ENCODE measurements around the gene BACH2. TPM values are rescaled to one million over a fixed set of nuclear protein-coding genes. Genes with fewer than 3 reads are reported as not detected.

BACH2 gene
- total and polyA plus RNA-seq, 4 experiments from 2014 or later: 6.5 to 48.0 (median 25.8) TPM

DNA sequence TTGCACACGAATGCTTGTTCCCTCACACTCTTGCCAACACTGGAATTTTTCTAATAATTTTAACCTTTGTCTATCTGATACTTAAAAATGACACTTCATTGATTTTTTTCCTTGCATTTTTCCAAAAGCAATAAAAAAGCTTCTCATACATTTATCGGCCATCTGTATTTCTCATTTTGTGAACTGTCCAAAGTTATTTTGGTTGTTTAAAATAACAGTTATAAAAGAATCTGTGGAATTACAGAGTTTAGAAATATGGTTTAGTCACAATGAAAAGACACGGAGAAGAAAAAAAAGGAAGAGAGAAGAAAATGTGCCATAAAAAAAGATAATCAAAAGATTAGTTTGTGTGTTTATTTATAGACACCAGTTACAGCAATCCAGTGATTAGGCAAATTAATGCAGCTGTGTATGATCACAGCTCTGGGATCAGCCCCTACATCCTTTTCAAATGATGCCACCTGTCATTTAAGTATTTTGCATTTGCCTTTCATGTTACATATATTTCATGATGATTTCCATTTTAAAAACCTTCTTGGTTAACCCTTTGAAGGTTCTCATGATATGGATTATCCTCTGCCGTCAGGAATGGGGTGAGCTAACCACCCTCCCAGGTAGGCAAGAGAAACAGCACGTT, 171.7 kb downstream of the BACH2 start:
- Mint-ChIP-seq H3K36me3 (peaks cover 5 to 7% of the 10 kb centered on the region in 2 donors), H3K27ac (no peak overlapping the region), H3K27me3 (no peaks in the 10 kb centered on the region), H3K4me3 (no peak overlapping the region), H3K4me1 (peaks cover 5 to 30% (median 21%) of the 10 kb centered on the region in 4 donors), H3K9me3 (no peaks in the 10 kb centered on the region)
- ChIA-PET POLR2A (ENCODE audit: partially characterized antibody) (no interaction called here), CTCF (ENCODE audit: partially characterized antibody) (interaction anchor here (2.1 kb wide), 1 partner anchor 185 kb away, joined by 6 read pairs; no protein-coding TSS in a partner anchor)
- H3K4me3 ChIP-seq (ENCODE audit: low read length in 2 of 2): no peak overlapping the region
- H3K9me3 ChIP-seq (ENCODE audit: control insufficient read depth in 1 of 2, low read length in 2 of 2): no peaks in the 10 kb centered on the region
- DNase-seq: no peak
- intact Hi-C loops (cut with micrococcal nuclease): no loop called here
- H3K36me3 ChIP-seq (ENCODE audit: insufficient read depth, low read length): no peaks in the 10 kb centered on the region
- no peaks in the 10 kb centered on the region for H3K27me3 ChIP-seq (ENCODE audit: insufficient read depth, low read length)
- H3K27ac ChIP-seq (ENCODE audit: low read depth, low read length): no peak overlapping the region
- no peaks in the 10 kb centered on the region for H3K4me1 ChIP-seq (ENCODE audit: insufficient read depth, low read length)

DNA sequence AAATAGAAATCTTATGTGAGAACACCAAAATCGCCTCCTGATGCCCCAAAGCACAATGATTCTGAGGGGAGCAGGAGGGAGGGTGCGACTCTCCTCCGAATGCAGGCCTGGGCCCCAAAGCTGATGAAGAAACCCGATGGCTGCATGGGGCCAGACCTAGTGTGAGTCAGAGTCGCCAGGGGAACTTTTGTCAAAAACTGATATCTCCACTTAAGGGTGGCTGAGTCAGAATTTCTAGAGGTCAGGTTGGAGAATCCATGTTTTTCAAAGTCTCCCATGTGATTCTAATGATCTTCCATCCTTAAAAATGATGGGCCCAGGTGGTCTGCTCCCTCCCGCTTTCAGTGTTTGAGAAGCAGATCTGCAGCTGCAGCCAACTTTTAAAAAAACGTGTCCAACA, 172.8 kb downstream of the BACH2 start:
- POLR2A ChIA-PET (ENCODE audit: partially characterized antibody): no interaction called here
- no peak overlapping the region for H3K27ac ChIP-seq (ENCODE audit: low read depth, low read length)
- Mint-ChIP-seq H3K4me1 (peaks cover 5 to 31% (median 24%) of the 10 kb centered on the region in 4 donors), H3K9me3 (no peaks in the 10 kb centered on the region), H3K4me3 (no peak overlapping the region), H3K36me3 (peaks cover 5 to 7% of the 10 kb centered on the region in 2 donors), H3K27me3 (no peaks in the 10 kb centered on the region), H3K27ac (no peak overlapping the region)
- no peaks in the 10 kb centered on the region for H3K36me3 ChIP-seq (ENCODE audit: insufficient read depth, low read length)
- intact Hi-C loops (cut with micrococcal nuclease): no loop called here
- H3K27me3 ChIP-seq (ENCODE audit: insufficient read depth, low read length): no peaks in the 10 kb centered on the region
- H3K9me3 ChIP-seq (ENCODE audit: control insufficient read depth in 1 of 2, low read length in 2 of 2): no peaks in the 10 kb centered on the region
- H3K4me3 ChIP-seq (ENCODE audit: low read length in 2 of 2): no peak overlapping the region
- no peaks in the 10 kb centered on the region for H3K4me1 ChIP-seq (ENCODE audit: insufficient read depth, low read length)
- CTCF ChIA-PET (ENCODE audit: partially characterized antibody): interaction anchor here (0.7 to 2.1 kb wide), 3 partner anchors 15 to 183 kb away, joined by 3 to 6 read pairs (median 5); no protein-coding TSS in a partner anchor
- no peak for DNase-seq

DNA sequence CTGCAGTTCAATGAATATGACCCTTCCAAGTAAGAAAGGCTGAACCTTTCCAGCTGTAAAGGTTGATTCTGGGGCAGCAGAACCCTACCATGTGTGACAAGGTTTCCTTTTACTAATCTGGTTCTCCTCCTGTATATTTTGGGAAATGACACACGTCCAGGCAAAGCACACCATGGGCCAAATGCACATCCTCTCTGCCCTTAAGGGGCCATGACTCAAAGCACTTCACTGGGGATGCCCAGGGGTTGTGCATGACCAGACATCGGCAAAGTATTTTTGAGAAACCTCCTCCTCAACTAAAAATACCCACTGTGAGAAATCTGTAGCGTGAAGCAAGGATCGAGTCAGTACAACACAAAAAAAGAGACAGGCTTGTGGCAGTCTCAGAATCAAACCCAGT, 174.7 kb downstream of the BACH2 start:
- no peak for DNase-seq
- H3K36me3 Mint-ChIP-seq: peaks cover 5 to 8% of the 10 kb centered on the region in 2 donors
- no peaks in the 10 kb centered on the region for H3K36me3 ChIP-seq (ENCODE audit: insufficient read depth, low read length)
- H3K4me1 Mint-ChIP-seq: peaks cover 5 to 27% (median 17%) of the 10 kb centered on the region in 4 donors
- no peaks in the 10 kb centered on the region for H3K27me3 Mint-ChIP-seq
- H3K9me3 Mint-ChIP-seq: peaks cover 0 to 3% (median 0%) of the 10 kb centered on the region in 8 donors
- H3K4me3 Mint-ChIP-seq: no peak overlapping the region
- H3K9me3 ChIP-seq (ENCODE audit: control insufficient read depth in 1 of 2, low read length in 2 of 2): no peaks in the 10 kb centered on the region
- no peak overlapping the region for H3K27ac ChIP-seq (ENCODE audit: low read depth, low read length)
- intact Hi-C loops (cut with micrococcal nuclease): no loop called here
- H3K4me3 ChIP-seq (ENCODE audit: low read length in 2 of 2): no peak overlapping the region
- no peaks in the 10 kb centered on the region for H3K4me1 ChIP-seq (ENCODE audit: insufficient read depth, low read length)
- peak overlapping the region in 1 of 7 donors; percentile 47 for H3K27ac Mint-ChIP-seq
- ChIA-PET CTCF (ENCODE audit: partially characterized antibody) (no interaction called here), POLR2A (ENCODE audit: partially characterized antibody) (no interaction called here)
- H3K27me3 ChIP-seq (ENCODE audit: insufficient read depth, low read length): no peaks in the 10 kb centered on the region

DNA sequence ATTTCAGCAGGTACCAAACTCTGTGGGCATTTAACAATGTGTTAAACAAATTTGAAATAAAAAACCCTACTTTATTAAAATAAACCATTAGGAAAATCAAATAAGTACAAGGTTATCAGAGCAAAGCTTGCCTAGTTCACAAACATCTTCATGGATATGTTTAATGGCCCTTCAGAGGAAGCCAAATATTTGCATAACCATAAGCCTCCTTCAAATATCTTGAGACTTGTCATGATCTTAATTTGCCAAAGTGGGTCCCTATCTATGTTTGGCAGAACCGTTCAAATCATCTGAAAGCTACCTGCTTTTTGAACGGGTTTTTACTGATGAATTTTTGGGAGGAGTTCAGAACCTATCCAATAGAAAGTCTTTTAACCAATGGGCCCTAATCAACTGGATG, 176.3 kb downstream of the BACH2 start:
- no peak for DNase-seq
- Mint-ChIP-seq H3K9me3 (peaks cover 0 to 10% (median 4%) of the 10 kb centered on the region in 8 donors), H3K4me1 (peaks cover 0 to 14% (median 6%) of the 10 kb centered on the region in 4 donors), H3K4me3 (no peak overlapping the region), H3K27ac (peak overlapping the region in 1 of 7 donors; percentile 57), H3K36me3 (peaks cover 7 to 14% of the 10 kb centered on the region in 2 donors), H3K27me3 (no peaks in the 10 kb centered on the region)
- Histone ChIP-seq H3K27me3 (ENCODE audit: insufficient read depth, low read length) (no peaks in the 10 kb centered on the region), H3K4me1 (ENCODE audit: insufficient read depth, low read length) (no peaks in the 10 kb centered on the region), H3K4me3 (ENCODE audit: low read length in 2 of 2) (no peak overlapping the region), H3K36me3 (ENCODE audit: insufficient read depth, low read length) (no peaks in the 10 kb centered on the region), H3K9me3 (ENCODE audit: control insufficient read depth in 1 of 2, low read length in 2 of 2) (no peaks in the 10 kb centered on the region), H3K27ac (ENCODE audit: low read depth, low read length) (no peak overlapping the region)
- intact Hi-C loops (cut with micrococcal nuclease): no loop called here
- ChIA-PET POLR2A (ENCODE audit: partially characterized antibody) (interaction anchor here (1.1 kb wide), 1 partner anchor 19 kb away, joined by 3 read pairs; no protein-coding TSS in a partner anchor), CTCF (ENCODE audit: partially characterized antibody) (interaction anchor here (0.8 kb wide), 1 partner anchor 180 kb away, joined by 3 read pairs; no protein-coding TSS in a partner anchor)

DNA sequence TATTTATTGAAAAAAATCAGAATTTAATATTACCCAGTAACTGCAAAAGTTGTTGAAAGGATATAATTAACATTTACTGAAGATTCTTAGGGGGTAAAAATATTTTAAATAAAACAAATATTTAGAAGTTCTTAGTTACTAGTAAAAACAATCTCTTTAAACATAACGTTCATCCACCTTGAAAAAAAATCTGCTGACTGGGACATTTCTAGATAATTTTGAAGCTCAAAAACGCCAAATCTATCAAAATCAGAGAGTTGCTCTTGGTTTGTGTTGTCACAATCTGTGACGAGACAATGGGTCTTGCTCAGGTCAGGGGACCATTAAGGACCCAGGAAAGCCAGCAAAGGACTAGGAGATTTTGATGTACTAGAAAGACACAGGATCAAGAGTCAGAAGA, 177.0 kb downstream of the BACH2 start:
- Mint-ChIP-seq H3K9me3 (peaks cover 0 to 15% (median 5%) of the 10 kb centered on the region in 8 donors), H3K4me1 (peaks cover 2 to 17% (median 7%) of the 10 kb centered on the region in 4 donors), H3K4me3 (no peak overlapping the region), H3K27ac (no peak overlapping the region), H3K36me3 (peaks cover 7 to 16% of the 10 kb centered on the region in 2 donors), H3K27me3 (no peaks in the 10 kb centered on the region)
- Histone ChIP-seq H3K4me3 (ENCODE audit: low read length in 2 of 2) (no peak overlapping the region), H3K4me1 (ENCODE audit: insufficient read depth, low read length) (no peaks in the 10 kb centered on the region), H3K27me3 (ENCODE audit: insufficient read depth, low read length) (no peaks in the 10 kb centered on the region), H3K36me3 (ENCODE audit: insufficient read depth, low read length) (no peaks in the 10 kb centered on the region), H3K9me3 (ENCODE audit: control insufficient read depth in 1 of 2, low read length in 2 of 2) (no peaks in the 10 kb centered on the region), H3K27ac (ENCODE audit: low read depth, low read length) (no peak overlapping the region)
- intact Hi-C loops (cut with micrococcal nuclease): no loop called here
- ChIA-PET CTCF (ENCODE audit: partially characterized antibody) (interaction anchor here (2.9 kb wide), 1 partner anchor 178 kb away, joined by 9 read pairs; no protein-coding TSS in a partner anchor), POLR2A (ENCODE audit: partially characterized antibody) (interaction anchor here (0.9 to 1.1 kb wide), 2 partner anchors 18 to 147 kb away, joined by 3 read pairs; no protein-coding TSS in a partner anchor)
- no peak for DNase-seq

DNA sequence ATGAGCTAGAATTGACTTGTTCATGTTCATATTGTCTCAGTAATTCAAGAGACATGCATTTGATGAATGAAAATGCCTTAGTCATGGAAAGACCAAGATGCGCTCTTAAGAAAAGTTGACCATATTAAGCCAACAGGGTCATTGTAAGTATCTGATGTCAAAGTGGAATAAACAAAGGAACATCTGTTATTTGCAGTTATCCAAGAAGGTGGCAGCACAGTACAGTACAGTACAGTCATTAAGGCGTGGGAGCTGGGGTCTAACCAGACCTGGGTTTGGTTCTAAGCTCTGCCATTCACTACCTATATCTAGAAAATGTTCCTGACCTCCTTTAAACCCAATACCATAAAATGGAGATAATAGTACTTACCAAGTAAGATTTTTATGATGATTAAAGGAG, 178.1 kb downstream of the BACH2 start:
- CTCF ChIA-PET (ENCODE audit: partially characterized antibody): interaction anchor here (1.1 to 2.9 kb wide), 3 partner anchors 176 to 275 kb away, joined by 3 to 9 read pairs (median 7); no protein-coding TSS in a partner anchor
- peaks cover 3 to 19% (median 8%) of the 10 kb centered on the region in 4 donors for H3K4me1 Mint-ChIP-seq
- Histone ChIP-seq H3K9me3 (ENCODE audit: control insufficient read depth in 1 of 2, low read length in 2 of 2) (no peaks in the 10 kb centered on the region), H3K4me3 (ENCODE audit: low read length in 2 of 2) (no peak overlapping the region), H3K36me3 (ENCODE audit: insufficient read depth, low read length) (no peaks in the 10 kb centered on the region), H3K27me3 (ENCODE audit: insufficient read depth, low read length) (no peaks in the 10 kb centered on the region), H3K27ac (ENCODE audit: low read depth, low read length) (no peak overlapping the region), H3K4me1 (ENCODE audit: insufficient read depth, low read length) (no peaks in the 10 kb centered on the region)
- intact Hi-C loops (cut with micrococcal nuclease): no loop called here
- no peaks in the 10 kb centered on the region for H3K27me3 Mint-ChIP-seq
- peaks cover 0 to 25% (median 12%) of the 10 kb centered on the region in 8 donors for H3K9me3 Mint-ChIP-seq
- H3K36me3 Mint-ChIP-seq: peaks cover 9 to 25% of the 10 kb centered on the region in 2 donors
- no peak overlapping the region for H3K27ac Mint-ChIP-seq
- no peak overlapping the region for H3K4me3 Mint-ChIP-seq
- DNase-seq: no peak
- POLR2A ChIA-PET (ENCODE audit: partially characterized antibody): no interaction called here

DNA sequence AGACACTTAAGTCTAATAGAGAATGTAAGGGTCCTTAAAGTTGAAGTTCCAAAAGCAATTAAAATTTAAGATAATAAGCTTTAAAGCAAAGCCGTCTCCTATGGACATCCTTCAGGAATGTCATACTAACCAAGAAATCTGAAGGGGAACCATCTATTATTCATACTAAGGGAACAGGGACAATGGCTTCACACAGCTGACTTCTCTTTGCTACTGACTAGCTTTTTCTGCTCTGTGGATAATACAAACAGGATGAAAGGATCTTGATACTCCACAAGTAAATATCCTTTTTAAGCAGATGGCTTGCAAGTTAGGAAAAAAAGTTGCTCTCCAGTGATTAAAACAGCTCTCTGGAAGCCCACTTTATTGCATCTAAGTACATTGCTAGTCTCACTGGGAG, 178.6 kb downstream of the BACH2 start:
- ChIA-PET POLR2A (ENCODE audit: partially characterized antibody) (no interaction called here), CTCF (ENCODE audit: partially characterized antibody) (interaction anchor here (1.1 to 2.9 kb wide), 4 partner anchors 10 to 275 kb away, joined by 3 to 9 read pairs (median 6); no protein-coding TSS in a partner anchor)
- Mint-ChIP-seq H3K4me1 (peaks cover 3 to 17% (median 7%) of the 10 kb centered on the region in 4 donors), H3K4me3 (no peak overlapping the region), H3K9me3 (peaks cover 0 to 30% (median 17%) of the 10 kb centered on the region in 8 donors), H3K36me3 (peaks cover 12 to 28% of the 10 kb centered on the region in 2 donors), H3K27ac (no peak overlapping the region), H3K27me3 (no peaks in the 10 kb centered on the region)
- H3K36me3 ChIP-seq (ENCODE audit: insufficient read depth, low read length): no peaks in the 10 kb centered on the region
- DNase-seq: no peak
- no peaks in the 10 kb centered on the region for H3K27me3 ChIP-seq (ENCODE audit: insufficient read depth, low read length)
- H3K9me3 ChIP-seq (ENCODE audit: control insufficient read depth in 1 of 2, low read length in 2 of 2): no peaks in the 10 kb centered on the region
- H3K4me3 ChIP-seq (ENCODE audit: low read length in 2 of 2): no peak overlapping the region
- no peak overlapping the region for H3K27ac ChIP-seq (ENCODE audit: low read depth, low read length)
- no peaks in the 10 kb centered on the region for H3K4me1 ChIP-seq (ENCODE audit: insufficient read depth, low read length)
- intact Hi-C loops (cut with micrococcal nuclease): no loop called here
